Measurements from ENCODE around the gene GALR3.
A peak's percentile ranks its signal among the peaks of the same experiment; 100 is the strongest.
"Not testable (repeated sequence)": the region's sequence is repeated elsewhere in the genome, so short reads cannot be mapped to it uniquely, and the experiment has no call there.

Gene GALR3

GRCh38 chr22:37823134-37823985, at the start of gene GALR3:
GALR3 (plus strand) TSS chr22:37823382; CDS start chr22:37823407, 25 bp downstream.
- DNase-seq: peak; percentile 55

- no peak for DNase-seq
Measured at GRCh38 chr22:37774728-37775127, 48.5 kb upstream of the GALR3 start.

DNA sequence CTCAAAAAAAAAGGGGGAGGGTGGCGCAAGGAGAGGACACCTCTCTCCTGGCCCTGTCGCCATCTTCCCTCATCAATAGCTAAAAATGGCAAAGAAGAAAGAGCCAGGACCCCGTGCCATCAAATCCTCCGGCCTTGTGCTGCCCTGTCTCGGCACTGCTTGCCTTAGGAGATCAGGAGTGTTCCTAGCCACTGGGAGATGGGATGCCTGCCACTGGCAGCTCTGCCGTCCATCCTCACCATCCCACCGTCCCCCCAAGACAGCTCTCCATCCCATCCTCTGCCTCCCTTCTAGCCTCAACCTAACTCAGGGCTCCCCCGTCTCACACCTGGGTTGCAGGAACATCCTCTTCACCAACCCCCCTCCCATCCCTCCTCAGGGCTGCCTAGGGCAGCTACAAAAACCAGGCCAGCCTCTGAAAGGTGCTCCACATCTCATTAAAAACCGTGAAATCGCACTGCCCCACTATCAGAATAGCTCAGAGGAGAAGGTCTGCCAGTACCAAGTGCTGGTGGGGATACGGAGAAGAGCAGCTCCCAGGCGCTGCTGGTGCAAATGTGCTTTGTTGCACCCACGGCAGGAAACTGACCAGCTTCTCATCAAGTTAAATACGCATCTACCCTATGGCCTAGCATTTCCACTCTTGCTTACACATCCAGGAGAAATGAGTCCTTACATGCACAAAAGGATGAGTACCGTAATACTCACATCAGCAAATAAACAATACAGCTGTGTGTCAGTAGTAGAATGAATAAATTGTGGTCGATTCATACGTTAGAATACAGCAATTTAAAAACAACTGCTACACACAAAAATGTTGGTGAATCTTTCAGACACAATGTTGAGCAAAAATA, 47.2 kb upstream of the GALR3 start:
- no peak for DNase-seq

DNA sequence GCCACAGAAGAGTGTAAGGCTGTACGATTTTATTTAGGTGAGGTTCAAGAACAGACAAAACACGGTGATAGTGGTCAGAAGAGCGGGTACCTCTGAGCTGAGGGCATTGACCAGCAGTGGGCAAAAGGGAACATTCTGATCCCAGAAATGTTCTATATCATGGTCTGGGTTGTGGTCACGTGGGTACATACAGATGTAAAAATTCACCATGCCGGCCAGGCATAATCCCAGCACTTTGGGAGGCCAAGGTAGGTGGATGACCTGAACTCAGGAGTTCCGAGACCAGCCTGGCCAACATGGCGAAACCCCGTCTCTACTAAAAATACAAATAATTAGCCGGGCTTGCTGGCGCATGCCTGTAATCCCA, 46.6 kb upstream of the GALR3 start:
- no peak for DNase-seq

- peak; percentile 86 for DNase-seq
Measured at GRCh38 chr22:37777122-37777687, 46.0 kb upstream of the GALR3 start.

GRCh38 chr22:37778370-37779009, 44.7 kb upstream of the GALR3 start:
- no peak for DNase-seq

GRCh38 chr22:37781434-37782059, 41.6 kb upstream of the GALR3 start:
- DNase-seq: no peak

- DNase-seq: no peak
Measured at GRCh38 chr22:37782340-37783168, 40.6 kb upstream of the GALR3 start.

DNA sequence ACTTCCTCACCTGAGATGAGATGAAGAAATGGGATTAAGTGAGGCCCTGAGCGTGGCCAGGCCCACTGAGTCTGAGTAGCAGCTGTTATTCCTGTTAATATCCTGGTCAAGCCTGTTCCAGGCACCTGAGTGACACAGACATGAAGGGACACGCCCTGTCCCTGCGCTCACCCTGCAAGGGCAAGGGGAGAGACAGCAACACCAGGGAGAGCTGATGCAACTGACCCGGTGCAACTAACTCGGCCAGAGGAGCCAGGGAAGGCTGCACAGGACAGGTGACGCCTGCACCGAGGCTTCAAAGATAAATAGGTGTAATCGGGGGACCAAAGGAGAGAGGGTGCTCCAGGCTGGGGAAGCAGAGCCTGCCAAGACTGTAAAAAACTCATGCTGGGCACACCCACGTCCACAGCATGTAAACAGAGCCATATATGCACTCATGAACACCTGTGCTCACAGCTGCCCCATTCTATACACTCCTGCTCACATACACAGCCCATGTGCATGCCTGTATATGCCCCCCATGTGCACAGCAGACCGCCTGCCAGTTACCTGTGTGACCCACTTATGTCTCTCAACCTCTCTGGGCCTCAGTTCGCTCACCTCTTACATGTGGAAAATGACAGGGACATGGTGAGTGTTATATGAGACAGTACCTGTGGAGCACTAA, 38.2 kb upstream of the GALR3 start:
- DNase-seq: peak; percentile 81

- DNase-seq: no peak
Measured at GRCh38 chr22:37790234-37790633, 32.9 kb upstream of the GALR3 start.

DNA sequence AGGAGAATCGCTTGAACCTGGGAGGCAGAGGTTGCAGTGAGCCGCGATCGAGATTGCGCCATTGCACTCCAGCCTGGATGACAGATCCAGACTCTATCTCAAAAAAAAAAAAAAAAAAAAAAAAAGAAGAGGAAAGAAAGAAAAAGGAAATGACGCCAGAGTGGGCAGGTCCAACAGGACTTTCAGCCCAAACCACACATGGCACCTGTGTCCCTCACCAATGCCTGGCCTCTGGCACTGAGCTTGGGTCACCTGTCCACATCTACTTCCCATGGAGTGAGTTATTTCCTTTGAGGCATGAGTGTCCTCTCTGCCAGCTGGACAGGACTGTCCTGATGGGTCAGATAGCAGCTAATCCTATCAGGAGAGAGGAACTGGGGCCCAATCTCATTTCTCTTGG, 30.7 kb upstream of the GALR3 start:
- no peak for DNase-seq

DNA sequence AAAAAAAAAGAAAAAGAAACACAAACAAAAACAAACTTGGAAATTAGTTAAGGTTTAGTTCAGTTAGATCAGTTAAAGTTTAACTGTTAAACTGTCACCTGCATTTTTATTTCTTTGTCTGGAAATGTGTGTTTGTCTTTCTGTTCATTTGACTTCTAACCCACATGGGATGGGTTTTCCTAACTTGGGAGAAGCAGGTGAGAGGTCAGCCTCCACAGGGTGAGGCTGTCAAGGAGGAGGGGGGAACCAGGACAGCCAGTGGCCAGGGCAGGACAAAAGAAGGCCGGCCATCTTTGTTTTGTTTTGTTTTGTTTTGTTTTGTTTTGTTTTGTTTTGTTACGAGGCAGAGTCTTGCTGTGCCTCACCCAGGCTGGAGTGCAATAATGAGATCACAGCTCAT, 28.8 kb upstream of the GALR3 start:
- DNase-seq: no peak

- no peak for DNase-seq
Measured at GRCh38 chr22:37796079-37796478, 27.1 kb upstream of the GALR3 start.

DNA sequence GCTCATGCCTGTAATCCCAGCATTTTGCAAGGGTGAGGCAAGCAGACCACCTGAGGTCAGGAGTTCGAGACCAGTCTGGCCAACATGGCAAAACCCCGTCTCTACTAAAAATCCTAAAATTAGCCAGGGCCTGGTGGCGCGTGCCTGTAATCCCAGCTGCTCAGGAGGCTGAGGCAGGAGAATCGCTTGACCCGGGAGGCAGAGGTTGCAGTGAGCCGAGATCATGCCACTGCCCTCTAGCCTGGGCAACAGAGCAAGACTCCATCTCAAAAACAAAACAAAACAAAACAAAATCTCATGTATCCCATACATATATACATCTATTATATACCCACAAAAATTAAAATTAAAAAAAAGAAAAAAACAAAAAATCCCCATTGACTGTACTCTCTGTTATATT, 25.9 kb upstream of the GALR3 start:
- DNase-seq: not testable (repeated sequence)

DNA sequence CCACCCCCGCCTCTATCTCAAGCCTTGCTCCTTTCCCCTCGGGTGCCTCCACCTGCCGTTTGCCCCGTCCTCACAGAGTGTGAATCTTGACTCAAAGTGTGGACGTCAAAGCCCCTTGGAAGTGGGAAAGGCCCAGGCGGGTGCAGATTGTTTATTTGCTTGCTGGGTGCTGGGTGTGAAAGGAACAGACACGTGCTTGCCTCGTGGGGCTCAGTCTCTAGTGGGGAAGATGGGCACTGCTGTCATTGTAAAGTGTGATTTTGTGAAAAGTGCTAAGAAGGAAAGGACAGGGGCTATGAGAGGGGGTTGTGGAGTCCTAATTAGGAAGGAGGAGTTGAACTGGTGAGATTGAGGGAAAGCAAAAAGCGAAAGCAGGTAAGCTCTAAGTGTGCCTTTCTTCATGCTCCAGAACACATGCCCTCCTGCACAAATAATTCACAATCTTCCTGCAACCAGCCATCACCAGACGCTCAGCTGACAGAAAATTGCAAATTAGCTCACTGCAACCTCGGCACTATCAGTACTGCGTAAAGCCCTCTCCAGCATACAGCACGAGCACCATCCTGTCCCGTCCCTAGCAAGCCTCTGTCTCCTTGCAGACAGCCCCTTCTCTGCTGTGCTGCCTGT, 25.2 kb upstream of the GALR3 start:
- no peak for DNase-seq

DNA sequence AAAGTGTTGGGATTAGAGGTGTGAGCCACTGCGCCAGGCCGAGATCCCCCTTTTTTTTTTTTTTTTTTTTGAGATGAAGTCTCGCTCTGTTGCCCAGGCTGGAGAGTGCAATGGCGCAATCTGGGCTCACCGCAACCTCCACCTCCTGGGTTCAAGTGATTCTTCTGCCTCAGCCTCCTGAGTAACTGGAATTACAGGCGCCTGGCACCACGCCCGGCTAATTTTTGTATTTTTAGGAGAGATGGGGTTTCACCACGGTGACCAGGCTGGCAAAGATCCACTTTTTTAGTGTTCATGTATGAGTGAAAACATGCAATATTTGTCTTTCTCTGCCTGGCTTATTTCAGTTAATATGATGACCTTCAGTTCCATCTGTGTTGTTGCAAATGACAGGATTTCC, 23.2 kb upstream of the GALR3 start:
- peak; percentile 25 for DNase-seq

DNA sequence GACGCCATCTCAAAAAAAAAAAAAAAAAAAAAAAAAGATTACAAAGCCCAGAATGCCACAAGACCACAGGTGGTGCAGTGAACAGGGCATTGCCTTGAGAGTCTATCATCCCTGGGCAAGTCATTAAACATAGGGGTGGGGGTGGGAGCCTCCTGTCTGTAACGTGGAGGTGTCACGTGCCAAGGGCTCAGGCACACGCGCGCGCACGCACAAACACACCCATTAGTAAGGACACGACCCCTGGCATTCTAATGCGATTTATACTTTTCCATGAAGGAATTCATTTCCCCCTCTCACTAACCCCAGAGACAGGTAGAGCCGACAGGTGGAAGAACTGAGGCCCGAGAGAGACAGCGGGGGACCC, 21.3 kb upstream of the GALR3 start:
- DNase-seq: peak; percentile 61

- peak; percentile 84 for DNase-seq
Measured at GRCh38 chr22:37802310-37803194, 20.6 kb upstream of the GALR3 start.

- DNase-seq: peak; percentile 90
Measured at GRCh38 chr22:37803195-37803638, 20.0 kb upstream of the GALR3 start.

Measured in NCI-H69 (cell line).